Ovary (tissue), 9 donors: ENCODE data around the gene FZD8. TPM values are rescaled to one million over a fixed set of nuclear protein-coding genes. Genes with fewer than 3 reads are reported as not detected.

ENCODE experiments used
- DNase-seq, 5 donors: peaks; one replicate each; pipeline ENCODE4 v3.0.0-alpha.2; 2019 to 2020
- H3K27ac ChIP-seq, 2 donors: fragments of 200-600 bp; one replicate each; pipeline versions ENCODE4 v1.5.1 to v1.8.0; 2019 to 2022
- H3K27me3 ChIP-seq: fragments of 200-600 bp; one replicate; pipeline ENCODE4 v1.8.0; 2022
- H3K36me3 ChIP-seq: fragments of 200-600 bp; sonication (generic); one replicate; pipeline ENCODE4 v1.5.1; 2019
- H3K4me1 ChIP-seq: one replicate; pipeline ENCODE4 v1.8.1; 2013; ENCODE audit warnings: mild to moderate bottlenecking, moderate library complexity; ENCODE audit not compliant: insufficient read depth
- H3K4me3 ChIP-seq: fragments of 200-600 bp; sonication (generic); one replicate; pipeline ENCODE4 v1.5.1; 2017
- H3K9me3 ChIP-seq, 2 donors: fragments of 200-600 bp in 1 of 2; sonication (generic) in 1 of 2; one replicate each; pipeline versions ENCODE4 v1.5.1 to v1.8.1; 2013 to 2019; ENCODE audit warnings: mild to moderate bottlenecking in 1 of 2, moderate library complexity in 1 of 2
- EP300 ChIP-seq: sonication (generic); formaldehyde crosslinking; IDR thresholded peaks from one replicate; pipeline ENCODE4 v1.6.1; 2017; ENCODE audit warnings: antibody characterized with exemption
- POLR2A ChIP-seq: fragments of 450-650 bp; IDR thresholded peaks from one replicate; pipeline ENCODE4 v1.6.1; 2017; ENCODE audit warnings: antibody characterized with exemption, mild to moderate bottlenecking, moderate library complexity
- WGBS, 3 donors: extraction: QIAGEN DNeasy Blood & Tissue Kit in 1 of 3; methylation state at CpG; one replicate each; pipeline versions ENCODE4 v1.1.5 to v1.1.7; 2013 to 2017; 5-methylcytosine and 5-hydroxymethylcytosine counted together
- intact Hi-C, 4 donors: fragments of 100-400 bp; cut with DNase I; formaldehyde crosslinking; loops; one replicate each; pipeline versions ENCODE4 v1.11.0 to v1.15.1; 2022 to 2023
- polyA plus RNA-seq, 2 donors: library from polyadenylated mRNA; stranded (reverse); fragments of 200-250 nt in 1 of 2; fragments of 350-450 nt in 1 of 2; fragmentation: Illumina TruSeq in 1 of 2; extraction: RNeasy Lipid Tissue Mini Kit (QIAGEN cat#74804) in 1 of 2; gene quantifications; one replicate each; pipeline ENCODE4 v1.2.3, GENCODE V29; 2013 to 2014
- total RNA-seq, 7 donors: library from RNA; depleted of rRNA in 2 of 7; stranded (reverse); fragments of >200 nt in 2 of 7; fragmentation: NEBNext Ultra II Directional in 3 of 7; extraction: Animal tissue kit (Norgen Biotek cat#: 25700) in 3 of 7; gene quantifications; one replicate each; pipeline versions ENCODE4 v1.1.0 to v1.2.4, GENCODE V29; 2016 to 2023
- TF ChIP-seq, protein P1 (sequence below), 3 donors: fragments of 450-650 bp in 2 of 3; fragments of 200-600 bp in 1 of 3; IDR thresholded peaks; one replicate each; pipeline versions ENCODE4 v1.5.1 to v1.8.0; 2016 to 2022; ENCODE audit warnings: antibody characterized with exemption in 3 of 3, mild to moderate bottlenecking in 1 of 3
- donor health status: DM: no; HTN: no; CAD: no; lungs with moderate emphysema.
- donor health status: DM: no; HTN: no; CAD: no.
- donor health status: Bipolar disorder and iron deficiency.
- donor health status: DM: yes; HTN: yes; CAD: no.
- donor health status: DM: no; HTN: no; CAD: no.
- donor health status: DM: yes; HTN: yes; CAD: no.

FZD8 gene
- total and polyA plus RNA-seq, 9 donors: 1.4 to 14.9 (median 3.4) TPM

- no peaks in the 10 kb centered on the region for H3K27me3 ChIP-seq
- H3K4me3 ChIP-seq: no peak overlapping the region
- TF ChIP-seq POLR2A (no peak), EP300 (no peak)
- TF ChIP-seq, protein P1, sequence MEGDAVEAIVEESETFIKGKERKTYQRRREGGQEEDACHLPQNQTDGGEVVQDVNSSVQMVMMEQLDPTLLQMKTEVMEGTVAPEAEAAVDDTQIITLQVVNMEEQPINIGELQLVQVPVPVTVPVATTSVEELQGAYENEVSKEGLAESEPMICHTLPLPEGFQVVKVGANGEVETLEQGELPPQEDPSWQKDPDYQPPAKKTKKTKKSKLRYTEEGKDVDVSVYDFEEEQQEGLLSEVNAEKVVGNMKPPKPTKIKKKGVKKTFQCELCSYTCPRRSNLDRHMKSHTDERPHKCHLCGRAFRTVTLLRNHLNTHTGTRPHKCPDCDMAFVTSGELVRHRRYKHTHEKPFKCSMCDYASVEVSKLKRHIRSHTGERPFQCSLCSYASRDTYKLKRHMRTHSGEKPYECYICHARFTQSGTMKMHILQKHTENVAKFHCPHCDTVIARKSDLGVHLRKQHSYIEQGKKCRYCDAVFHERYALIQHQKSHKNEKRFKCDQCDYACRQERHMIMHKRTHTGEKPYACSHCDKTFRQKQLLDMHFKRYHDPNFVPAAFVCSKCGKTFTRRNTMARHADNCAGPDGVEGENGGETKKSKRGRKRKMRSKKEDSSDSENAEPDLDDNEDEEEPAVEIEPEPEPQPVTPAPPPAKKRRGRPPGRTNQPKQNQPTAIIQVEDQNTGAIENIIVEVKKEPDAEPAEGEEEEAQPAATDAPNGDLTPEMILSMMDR (IDR thresholded peaks at IDR 0.05): no peak
- no peaks in the 10 kb centered on the region for H3K9me3 ChIP-seq
- H3K36me3 ChIP-seq: no peaks in the 10 kb centered on the region
- DNase-seq: no peak
- H3K4me1 ChIP-seq: no peaks in the 10 kb centered on the region
- WGBS, 3 donors: 58 to 61% (median 59%) methylated on average over 14 of the region's 14 CpGs
- intact Hi-C loops: no loop called here
- no peak overlapping the region for H3K27ac ChIP-seq
These were observed 47.7 kb downstream of the FZD8 start for GRCh38 chr10:35594115-35595079.

- no peak for DNase-seq
- no peaks in the 10 kb centered on the region for H3K4me1 ChIP-seq
- no peak overlapping the region for H3K27ac ChIP-seq
- intact Hi-C loops: no loop called here
- no peaks in the 10 kb centered on the region for H3K27me3 ChIP-seq
- H3K9me3 ChIP-seq: no peaks in the 10 kb centered on the region
- H3K4me3 ChIP-seq: no peak overlapping the region
- TF ChIP-seq, protein P1 (IDR thresholded peaks at IDR 0.05): no peak
- TF ChIP-seq POLR2A (no peak), EP300 (no peak)
- 91 to 95% (median 93%) methylated on average over 4 of the region's 4 CpGs for WGBS, 3 donors
- no peaks in the 10 kb centered on the region for H3K36me3 ChIP-seq
These were observed 49.7 kb downstream of the FZD8 start for GRCh38 chr10:35592441-35592840.

DNA sequence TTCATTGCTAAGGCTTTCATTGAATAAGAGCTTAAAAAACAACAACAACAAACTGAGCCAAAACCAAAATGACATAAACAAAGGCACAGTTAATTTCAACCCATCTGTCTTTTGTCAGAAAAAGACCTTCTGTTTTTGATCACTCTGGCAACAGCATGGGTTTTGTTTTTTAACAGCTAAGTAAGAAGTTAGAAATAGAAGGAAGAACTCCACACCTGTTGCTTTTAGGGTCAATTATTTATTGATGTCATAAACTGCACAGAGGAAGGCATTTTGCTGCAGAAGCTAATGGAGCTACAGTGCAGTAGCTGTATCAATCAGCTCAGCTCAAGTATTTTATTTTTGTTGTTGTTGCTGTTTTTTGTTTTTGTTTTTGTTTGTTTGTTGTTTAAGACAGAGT, 53.3 kb downstream of the FZD8 start:
- TF ChIP-seq POLR2A: no peak
- no peak for TF ChIP-seq EP300
- TF ChIP-seq, protein P1 (IDR thresholded peaks at IDR 0.05): no peak
- H3K4me3 ChIP-seq: no peak overlapping the region
- no peaks in the 10 kb centered on the region for H3K27me3 ChIP-seq
- H3K4me1 ChIP-seq: no peaks in the 10 kb centered on the region
- no peaks in the 10 kb centered on the region for H3K36me3 ChIP-seq
- DNase-seq: no peak
- H3K9me3 ChIP-seq: no peaks in the 10 kb centered on the region
- intact Hi-C loops: no loop called here
- H3K27ac ChIP-seq: no peak overlapping the region

Other genes with a start within 250 kb of the FZD8 start
- not detected for gene GJD4, start 37.0 kb downstream of the FZD8 start, total RNA-seq
- not detected for gene GJD4, start 37.0 kb downstream of the FZD8 start, polyA plus RNA-seq